ENCODE results near the gene MLLT11.

Gene MLLT11

GRCh38 chr1:151060007-151060656, at the start of gene MLLT11:
TSS of gene MLLT11 (plus strand) at chr1:151060397. CDS start at chr1:151067225, 6,828 bp downstream.
- no peak for TF ChIP-seq CTCF (IDR thresholded peaks at IDR 0.05; ENCODE audit: control insufficient read depth, insufficient read depth, low read depth, low read length, missing control alignments)
- H3K4me3 ChIP-seq (ENCODE audit: control insufficient read depth, low read depth, low read length), result peak within 1 kb of the TSS; percentile 84
- DNase-seq (ENCODE audit: low read depth), result no peak

- no peak overlapping the region for H3K4me3 ChIP-seq (ENCODE audit: control insufficient read depth, low read depth, low read length)
- TF ChIP-seq CTCF (IDR thresholded peaks at IDR 0.05; ENCODE audit: control insufficient read depth, insufficient read depth, low read depth, low read length, missing control alignments), result no peak
- no peak for DNase-seq (ENCODE audit: low read depth)
Measured at GRCh38 chr1:151011154-151011850, 48.9 kb upstream of the MLLT11 start.

- no peak for TF ChIP-seq CTCF (IDR thresholded peaks at IDR 0.05; ENCODE audit: control insufficient read depth, insufficient read depth, low read depth, low read length, missing control alignments)
- DNase-seq (ENCODE audit: low read depth), result no peak
- H3K4me3 ChIP-seq (ENCODE audit: control insufficient read depth, low read depth, low read length), result no peak overlapping the region
Measured at GRCh38 chr1:151012684-151013471, 47.3 kb upstream of the MLLT11 start.

GRCh38 chr1:151013518-151013917, 46.7 kb upstream of the MLLT11 start:
- TF ChIP-seq CTCF (IDR thresholded peaks at IDR 0.05; ENCODE audit: control insufficient read depth, insufficient read depth, low read depth, low read length, missing control alignments), result no peak
- no peak for DNase-seq (ENCODE audit: low read depth)
- no peak overlapping the region for H3K4me3 ChIP-seq (ENCODE audit: control insufficient read depth, low read depth, low read length)

- DNase-seq (ENCODE audit: low read depth), result no peak
- peak; percentile 81 for TF ChIP-seq CTCF (IDR thresholded peaks at IDR 0.05; ENCODE audit: control insufficient read depth, insufficient read depth, low read depth, low read length, missing control alignments)
- no peak overlapping the region for H3K4me3 ChIP-seq (ENCODE audit: control insufficient read depth, low read depth, low read length)
Measured at GRCh38 chr1:151024540-151025146, 35.6 kb upstream of the MLLT11 start.

GRCh38 chr1:151026460-151026859, 33.7 kb upstream of the MLLT11 start:
- TF ChIP-seq CTCF (IDR thresholded peaks at IDR 0.05; ENCODE audit: control insufficient read depth, insufficient read depth, low read depth, low read length, missing control alignments), result no peak
- no peak overlapping the region for H3K4me3 ChIP-seq (ENCODE audit: control insufficient read depth, low read depth, low read length)
- no peak for DNase-seq (ENCODE audit: low read depth)
